PFSK-1 (cell line): Measurements from ENCODE around the gene SIGMAR1. TPM values are rescaled to one million over a fixed set of nuclear protein-coding genes. Genes with fewer than 3 reads are reported as not detected.

ENCODE experiments used
- FOXP2 ChIP-seq: optimal IDR thresholded peaks from 2 replicates; pipeline ENCODE3; 2011; ENCODE audit warnings: borderline replicate concordance, control low read depth, inconsistent platforms; ENCODE audit not compliant: insufficient read depth; ENCODE audit errors: extremely low read length, extremely low read depth
- POLR2AphosphoS5 ChIP-seq: IDR thresholded peaks from 2 replicates; pipeline ENCODE4 v1.6.1; 2012; ENCODE audit warnings: low read depth, mild to moderate bottlenecking, control low read depth, low read length, moderate library complexity
- SIN3A ChIP-seq: IDR thresholded peaks from 2 replicates; pipeline ENCODE4 v1.6.1; 2012; ENCODE audit warnings: mild to moderate bottlenecking, low read length, moderate library complexity, borderline replicate concordance; ENCODE audit not compliant: insufficient read depth
- TAF1 ChIP-seq: IDR thresholded peaks from 2 replicates; pipeline ENCODE4 v1.6.1; 2012; ENCODE audit warnings: low read length, control low read depth, borderline replicate concordance; ENCODE audit not compliant: insufficient read depth
- polyA plus RNA-seq: library from polyadenylated mRNA; unstranded; fragments of >200 nt; gene quantifications from one replicate; pipeline ENCODE4 v1.2.1, GENCODE V29; 2012; ENCODE audit warnings: low read depth, missing spikeins; ENCODE audit not compliant: insufficient read length
- TF ChIP-seq, protein P1 (sequence below), 2 experiments: IDR thresholded peaks; 2 replicates each; pipeline versions ENCODE4 v1.6.1 to v1.8.0; 2011 to 2012; ENCODE audit warnings: low read depth in 2 of 2, low read length in 2 of 2, control low read depth in 1 of 2, inconsistent platforms in 1 of 2, mild to moderate bottlenecking in 1 of 2, moderate library complexity in 1 of 2; ENCODE audit not compliant: insufficient read depth in 1 of 2

SIGMAR1 gene
- polyA plus RNA-seq: 229 TPM

- TF ChIP-seq, protein P1, sequence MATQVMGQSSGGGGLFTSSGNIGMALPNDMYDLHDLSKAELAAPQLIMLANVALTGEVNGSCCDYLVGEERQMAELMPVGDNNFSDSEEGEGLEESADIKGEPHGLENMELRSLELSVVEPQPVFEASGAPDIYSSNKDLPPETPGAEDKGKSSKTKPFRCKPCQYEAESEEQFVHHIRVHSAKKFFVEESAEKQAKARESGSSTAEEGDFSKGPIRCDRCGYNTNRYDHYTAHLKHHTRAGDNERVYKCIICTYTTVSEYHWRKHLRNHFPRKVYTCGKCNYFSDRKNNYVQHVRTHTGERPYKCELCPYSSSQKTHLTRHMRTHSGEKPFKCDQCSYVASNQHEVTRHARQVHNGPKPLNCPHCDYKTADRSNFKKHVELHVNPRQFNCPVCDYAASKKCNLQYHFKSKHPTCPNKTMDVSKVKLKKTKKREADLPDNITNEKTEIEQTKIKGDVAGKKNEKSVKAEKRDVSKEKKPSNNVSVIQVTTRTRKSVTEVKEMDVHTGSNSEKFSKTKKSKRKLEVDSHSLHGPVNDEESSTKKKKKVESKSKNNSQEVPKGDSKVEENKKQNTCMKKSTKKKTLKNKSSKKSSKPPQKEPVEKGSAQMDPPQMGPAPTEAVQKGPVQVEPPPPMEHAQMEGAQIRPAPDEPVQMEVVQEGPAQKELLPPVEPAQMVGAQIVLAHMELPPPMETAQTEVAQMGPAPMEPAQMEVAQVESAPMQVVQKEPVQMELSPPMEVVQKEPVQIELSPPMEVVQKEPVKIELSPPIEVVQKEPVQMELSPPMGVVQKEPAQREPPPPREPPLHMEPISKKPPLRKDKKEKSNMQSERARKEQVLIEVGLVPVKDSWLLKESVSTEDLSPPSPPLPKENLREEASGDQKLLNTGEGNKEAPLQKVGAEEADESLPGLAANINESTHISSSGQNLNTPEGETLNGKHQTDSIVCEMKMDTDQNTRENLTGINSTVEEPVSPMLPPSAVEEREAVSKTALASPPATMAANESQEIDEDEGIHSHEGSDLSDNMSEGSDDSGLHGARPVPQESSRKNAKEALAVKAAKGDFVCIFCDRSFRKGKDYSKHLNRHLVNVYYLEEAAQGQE (IDR thresholded peaks at IDR 0.05; ENCODE audit: insufficient read depth in 1 of 2, low read depth in 2 of 2, low read length in 2 of 2): no peak
- TF ChIP-seq SIN3A (peak; percentile 37; the same call in 1 of the 2 replicates), TAF1 (peak; percentile 81), POLR2AphosphoS5 (peak; percentile 71), FOXP2 (peak; percentile 60)
These were observed at the start of gene SIGMAR1 for GRCh38 chr9:34637356-34638137. SIGMAR1 (minus strand) TSS chr9:34637787; CDS start chr9:34637697, 90 bp downstream.

GRCh38 chr9:34686732-34687131, 49.1 kb upstream of the SIGMAR1 start:
- TF ChIP-seq, protein P1 (IDR thresholded peaks at IDR 0.05; ENCODE audit: insufficient read depth in 1 of 2, low read depth in 2 of 2, low read length in 2 of 2): no peak
- no peak for TF ChIP-seq TAF1

DNA sequence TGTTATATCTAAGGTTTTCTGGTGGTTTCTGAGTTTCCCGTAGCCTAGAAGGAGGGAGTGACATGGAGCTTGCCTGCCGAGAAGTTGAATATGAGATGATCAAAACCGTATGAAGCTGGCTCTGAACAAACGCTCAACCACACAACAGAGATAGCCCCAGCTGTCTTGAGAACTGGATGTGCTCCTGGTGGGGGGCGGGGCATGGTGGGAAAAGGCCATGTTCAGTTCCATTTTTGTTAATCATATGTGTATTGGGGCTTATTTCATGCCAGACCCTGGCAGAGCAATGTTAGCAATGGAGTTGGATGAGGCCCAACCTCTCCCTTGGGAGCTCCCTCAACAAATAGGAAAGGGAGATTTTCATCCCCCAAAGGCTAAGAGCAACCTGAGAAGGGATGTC, 48.6 kb upstream of the SIGMAR1 start:
- TF ChIP-seq TAF1: no peak
- TF ChIP-seq SIN3A: no peak
- TF ChIP-seq, protein P1 (IDR thresholded peaks at IDR 0.05; ENCODE audit: insufficient read depth in 1 of 2, low read depth in 2 of 2, low read length in 2 of 2): no peak
- no peak for TF ChIP-seq POLR2AphosphoS5
- TF ChIP-seq FOXP2: no peak

- TF ChIP-seq SIN3A: no peak
- no peak for TF ChIP-seq POLR2AphosphoS5
- TF ChIP-seq FOXP2: no peak
- TF ChIP-seq, protein P1 (IDR thresholded peaks at IDR 0.05; ENCODE audit: insufficient read depth in 1 of 2, low read depth in 2 of 2, low read length in 2 of 2): no peak
- no peak for TF ChIP-seq TAF1
These were observed 48.0 kb upstream of the SIGMAR1 start for GRCh38 chr9:34685591-34685990.

DNA sequence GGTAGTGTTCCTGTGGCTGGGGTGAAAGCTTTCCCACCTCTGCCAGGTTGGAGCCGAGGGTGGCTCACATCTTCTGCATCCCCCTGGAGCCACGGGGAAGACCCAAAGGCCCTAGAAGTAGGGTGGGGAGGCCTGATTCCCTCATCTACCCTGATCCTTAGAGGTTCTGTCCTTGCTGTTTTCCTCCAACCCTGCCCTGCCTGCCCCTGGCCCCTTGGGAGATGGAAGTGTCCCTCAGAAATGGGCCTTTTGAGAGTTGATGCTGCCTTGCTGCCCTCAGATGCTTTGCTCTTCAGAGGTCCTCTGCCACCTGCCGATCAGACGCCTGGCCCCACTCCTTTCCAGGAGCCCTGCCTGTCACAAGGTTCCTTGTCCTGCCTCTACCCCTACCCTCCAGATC, 47.2 kb upstream of the SIGMAR1 start:
- TF ChIP-seq, protein P1 (IDR thresholded peaks at IDR 0.05; ENCODE audit: insufficient read depth in 1 of 2, low read depth in 2 of 2, low read length in 2 of 2): no peak
- no peak for TF ChIP-seq TAF1
- TF ChIP-seq FOXP2: no peak
- no peak for TF ChIP-seq SIN3A
- no peak for TF ChIP-seq POLR2AphosphoS5
